Neural cell (in vitro differentiated cells): ENCODE results near the gene ADCY6. TPM values are rescaled to one million over a fixed set of nuclear protein-coding genes. Genes with fewer than 3 reads are reported as not detected.
A peak's percentile ranks its signal among the peaks of the same experiment; 100 is the strongest.

Source experiments
- H2AFZ ChIP-seq: fragments of 200-600, 300-800 bp; sonication (generic), shearing (Covaris generic); 2 replicates; pipeline ENCODE4 v1.6.0; 2014; ENCODE audit warnings: low read depth, mild to moderate bottlenecking, antibody characterized with exemption, low read length, moderate library complexity
- H3F3A ChIP-seq: fragments of 200-600 bp; shearing (Covaris generic); 2 replicates; pipeline ENCODE4 v1.6.1; 2016; ENCODE audit warnings: mild to moderate bottlenecking, moderate library complexity, mixed read lengths, antibody characterized with exemption, low read length; ENCODE audit not compliant: insufficient read depth, poor library complexity, severe bottlenecking
- H3K27ac ChIP-seq: fragments of 200-600, 300-800 bp; sonication (generic), shearing (Covaris generic); 2 replicates; pipeline ENCODE4 v1.5.1; 2014; ENCODE audit warnings: mild to moderate bottlenecking, low read length, moderate library complexity
- H3K27me3 ChIP-seq: fragments of 300-800, 200-600 bp; sonication (generic), shearing (Covaris generic); 2 replicates; pipeline ENCODE4 v1.6.0; 2014; ENCODE audit warnings: mild to moderate bottlenecking, low read depth, low read length, moderate library complexity; ENCODE audit not compliant: insufficient read depth
- H3K36me3 ChIP-seq: fragments of 300-800, 200-600 bp; sonication (generic), shearing (Covaris generic); 2 replicates; pipeline ENCODE4 v1.5.1; 2014; ENCODE audit warnings: mild to moderate bottlenecking, antibody characterized with exemption, low read length, moderate library complexity; ENCODE audit not compliant: insufficient read depth
- H3K4me2 ChIP-seq: fragments of 300-800, 200-600 bp; sonication (generic), shearing (Covaris generic); 2 replicates; pipeline ENCODE4 v1.6.0; 2014; ENCODE audit warnings: mild to moderate bottlenecking, low read length
- H3K4me3 ChIP-seq: fragments of 300-800, 200-600 bp; sonication (generic), shearing (Covaris generic); 2 replicates; pipeline ENCODE4 v1.5.1; 2014; ENCODE audit warnings: mild to moderate bottlenecking, low read length, moderate library complexity
- H3K79me2 ChIP-seq: fragments of 200-600 bp; shearing (Covaris generic); replicated peaks from 2 replicates; pipeline ENCODE4 v1.6.0; 2014; ENCODE audit warnings: mild to moderate bottlenecking, low read length, moderate library complexity; ENCODE audit not compliant: insufficient read depth
- H3K9ac ChIP-seq: fragments of 300-800, 200-600 bp; sonication (generic), shearing (Covaris generic); 2 replicates; pipeline ENCODE4 v1.6.1; 2016; ENCODE audit warnings: mild to moderate bottlenecking, low read length, mixed read lengths
- H3K9me2 ChIP-seq: fragments of 200-600 bp; shearing (Covaris generic); 2 replicates; pipeline ENCODE4 v1.6.1; 2016; ENCODE audit warnings: mild to moderate bottlenecking, low read length, mixed read lengths; ENCODE audit not compliant: insufficient read depth
- H3K9me3 ChIP-seq: fragments of 200-600, 300-800 bp; sonication (generic), shearing (Covaris generic); 2 replicates; pipeline ENCODE4 v1.6.1; 2016; ENCODE audit warnings: mild to moderate bottlenecking, mixed run types, low read length, moderate library complexity, mixed read lengths
- H4K20me1 ChIP-seq: fragments of 200-600 bp; shearing (Covaris generic); 2 replicates; pipeline ENCODE4 v1.6.1; 2016; ENCODE audit warnings: mild to moderate bottlenecking, mixed run types; ENCODE audit not compliant: insufficient read depth
- CTCF ChIP-seq: fragments of 450-650 bp; IDR thresholded peaks from 2 replicates; pipeline ENCODE4 v1.5.1; 2014; ENCODE audit warnings: antibody characterized with exemption, mild to moderate bottlenecking, moderate library complexity; ENCODE audit not compliant: poor library complexity, severe bottlenecking
- EP300 ChIP-seq: fragments of 450-650 bp; conservative IDR thresholded peaks from 2 replicates; pipeline ENCODE4 v1.6.1; 2014; ENCODE audit warnings: antibody characterized with exemption, mild to moderate bottlenecking, moderate library complexity; ENCODE audit not compliant: poor library complexity, severe bottlenecking
- EZH2 ChIP-seq: fragments of 200-600, 300-800 bp; shearing (Covaris generic), sonication (generic); IDR thresholded peaks from 2 replicates; pipeline ENCODE4 v1.6.1; 2014; ENCODE audit warnings: antibody characterized with exemption, low read length, borderline replicate concordance, mild to moderate bottlenecking; ENCODE audit not compliant: insufficient read depth, poor library complexity, severe bottlenecking
- MXI1 ChIP-seq: fragments of 450-650 bp; conservative IDR thresholded peaks from 2 replicates; pipeline ENCODE4 v1.6.1; 2014; ENCODE audit warnings: antibody characterized with exemption, mild to moderate bottlenecking; ENCODE audit not compliant: poor library complexity, severe bottlenecking
- POLR2AphosphoS5 ChIP-seq: IDR thresholded peaks from 2 replicates; pipeline ENCODE4 v1.6.1; 2012
- RAD21 ChIP-seq: fragments of 450-650 bp; conservative IDR thresholded peaks from 2 replicates; pipeline ENCODE4 v1.6.1; 2014; ENCODE audit warnings: antibody characterized with exemption, mild to moderate bottlenecking, moderate library complexity
- REST ChIP-seq: IDR thresholded peaks from 2 replicates; pipeline ENCODE4 v1.6.1; 2012; ENCODE audit warnings: borderline replicate concordance
- SMC3 ChIP-seq: fragments of 450-650 bp; conservative IDR thresholded peaks from 2 replicates; pipeline ENCODE4 v1.6.1; 2014; ENCODE audit warnings: antibody characterized with exemption, mild to moderate bottlenecking, moderate library complexity; ENCODE audit not compliant: poor library complexity
- TAF1 ChIP-seq: IDR thresholded peaks from 2 replicates; pipeline ENCODE4 v1.6.1; 2012; ENCODE audit warnings: low read depth
- polyA plus RNA-seq: library from polyadenylated mRNA; depleted of rRNA; stranded (reverse); fragments of >200 nt; gene quantifications from 2 replicates; pipeline ENCODE4 v1.2.3, GENCODE V29; 2014

ADCY6 gene
- polyA plus RNA-seq, 1 donor from 2014 or later, result 43.1 TPM

- H3K27ac ChIP-seq, result peak overlapping the region; percentile 12
- peak overlapping the region; percentile 82 for H3K9ac ChIP-seq
- no peak for TF ChIP-seq TAF1
- no peak for TF ChIP-seq EP300
- no peak for TF ChIP-seq RAD21
- no peak for TF ChIP-seq REST
- no peak for TF ChIP-seq SMC3
- TF ChIP-seq MXI1, result peak; percentile 13
- no peak for TF ChIP-seq CTCF
These were observed 400 bp downstream of the ADCY6 start for GRCh38 chr12:48788524-48788853.

GRCh38 chr12:48787791-48788523, 932 bp downstream of the ADCY6 start:
- Histone ChIP-seq H3K79me2 (peaks cover 31% of the 10 kb centered on the region), H3K27ac (peak overlapping the region; percentile 12), H3K4me3 (peak overlapping the region; percentile 92), H3K9ac (peak overlapping the region; percentile 82), H3K9me3 (no peaks in the 10 kb centered on the region), H3K4me2 (peak overlapping the region; percentile 91), H3F3A (no peaks in the 10 kb centered on the region), H4K20me1 (no peaks in the 10 kb centered on the region), H3K27me3 (no peaks in the 10 kb centered on the region), H3K9me2 (no peaks in the 10 kb centered on the region), H2AFZ (peak overlapping the region; percentile 51), H3K36me3 (no peaks in the 10 kb centered on the region)
- TF ChIP-seq RAD21, result no peak
- TF ChIP-seq EP300, result no peak
- no peak for TF ChIP-seq EZH2
- TF ChIP-seq POLR2AphosphoS5, result no peak
- no peak for TF ChIP-seq MXI1
- TF ChIP-seq CTCF, result no peak
- TF ChIP-seq SMC3, result no peak
- no peak for TF ChIP-seq REST
- TF ChIP-seq TAF1, result no peak

More at GRCh38 chr12:48788524-48788853, 400 bp downstream of the ADCY6 start:
- Histone ChIP-seq H3K9me2 (no peaks in the 10 kb centered on the region), H3K79me2 (peaks cover 31% of the 10 kb centered on the region), H4K20me1 (no peaks in the 10 kb centered on the region), H3F3A (no peaks in the 10 kb centered on the region), H3K36me3 (no peaks in the 10 kb centered on the region), H3K27me3 (no peaks in the 10 kb centered on the region), H3K4me3 (peak overlapping the region; percentile 92), H2AFZ (peak overlapping the region; percentile 51), H3K4me2 (peak overlapping the region; percentile 91), H3K9me3 (no peaks in the 10 kb centered on the region)
